Epithelial cell of esophagus (primary cell): Measurements from ENCODE around the gene LGALS9.

Experiments used
- DNase-seq: peaks from one replicate; pipeline ENCODE4 v3.0.0; 2010; ENCODE audit warnings: low read depth
- H3K4me3 ChIP-seq: 2 replicates; pipeline ENCODE4 v1.5.1; 2011; ENCODE audit warnings: mild to moderate bottlenecking, low read length, control low read depth
- TF ChIP-seq, protein P1 (sequence below): IDR thresholded peaks from 2 replicates; pipeline ENCODE4 v1.5.1; 2011; ENCODE audit warnings: low read depth, mild to moderate bottlenecking, low read length, control low read depth, inconsistent platforms; ENCODE audit not compliant: insufficient read depth; ENCODE audit errors: missing control alignments

Gene LGALS9

DNA sequence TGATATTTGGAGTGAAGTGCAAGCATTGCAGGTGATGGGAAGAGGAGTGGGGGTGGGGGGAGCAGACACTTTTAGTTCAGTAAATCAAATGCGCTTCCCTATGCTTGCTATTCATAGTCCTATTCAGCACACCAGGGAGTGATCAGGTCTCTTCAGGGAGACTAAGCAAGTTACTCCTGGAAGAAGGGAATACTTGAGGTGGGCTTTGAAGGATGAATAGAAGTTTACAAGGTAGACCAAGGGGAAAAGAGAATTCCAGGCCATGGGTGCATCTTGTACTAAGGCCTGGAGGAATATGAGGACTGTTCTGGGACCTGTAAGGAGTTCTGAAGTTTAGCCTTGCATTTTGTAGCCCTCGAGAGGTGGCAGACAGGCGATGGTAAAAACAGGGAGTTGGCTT lies 40.1 kb upstream of the LGALS9 start:
- H3K4me3 ChIP-seq = no peak overlapping the region
- no peak for DNase-seq
- TF ChIP-seq, protein P1, sequence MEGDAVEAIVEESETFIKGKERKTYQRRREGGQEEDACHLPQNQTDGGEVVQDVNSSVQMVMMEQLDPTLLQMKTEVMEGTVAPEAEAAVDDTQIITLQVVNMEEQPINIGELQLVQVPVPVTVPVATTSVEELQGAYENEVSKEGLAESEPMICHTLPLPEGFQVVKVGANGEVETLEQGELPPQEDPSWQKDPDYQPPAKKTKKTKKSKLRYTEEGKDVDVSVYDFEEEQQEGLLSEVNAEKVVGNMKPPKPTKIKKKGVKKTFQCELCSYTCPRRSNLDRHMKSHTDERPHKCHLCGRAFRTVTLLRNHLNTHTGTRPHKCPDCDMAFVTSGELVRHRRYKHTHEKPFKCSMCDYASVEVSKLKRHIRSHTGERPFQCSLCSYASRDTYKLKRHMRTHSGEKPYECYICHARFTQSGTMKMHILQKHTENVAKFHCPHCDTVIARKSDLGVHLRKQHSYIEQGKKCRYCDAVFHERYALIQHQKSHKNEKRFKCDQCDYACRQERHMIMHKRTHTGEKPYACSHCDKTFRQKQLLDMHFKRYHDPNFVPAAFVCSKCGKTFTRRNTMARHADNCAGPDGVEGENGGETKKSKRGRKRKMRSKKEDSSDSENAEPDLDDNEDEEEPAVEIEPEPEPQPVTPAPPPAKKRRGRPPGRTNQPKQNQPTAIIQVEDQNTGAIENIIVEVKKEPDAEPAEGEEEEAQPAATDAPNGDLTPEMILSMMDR = no peak

DNA sequence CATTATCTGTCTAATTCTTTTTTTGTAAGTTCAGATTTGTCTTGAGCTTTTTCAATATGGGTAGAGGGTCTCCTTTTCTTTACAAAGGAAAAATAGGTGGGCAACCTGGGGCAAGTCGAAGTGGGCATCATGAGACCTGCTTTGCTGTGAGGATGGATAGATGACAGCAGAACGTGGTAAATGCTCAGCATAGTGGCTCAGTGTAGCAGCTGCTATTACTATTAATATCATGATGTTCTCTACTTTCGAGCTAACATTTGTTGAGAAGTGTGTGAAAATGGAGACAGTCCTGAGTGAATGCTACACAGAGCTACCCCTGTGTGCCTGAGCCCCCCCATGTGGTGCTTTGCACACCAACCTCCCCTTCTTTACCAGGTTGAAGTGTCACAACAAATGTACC lies 39.0 kb upstream of the LGALS9 start:
- TF ChIP-seq, protein P1 = no peak
- no peak overlapping the region for H3K4me3 ChIP-seq
- DNase-seq = no peak

DNA sequence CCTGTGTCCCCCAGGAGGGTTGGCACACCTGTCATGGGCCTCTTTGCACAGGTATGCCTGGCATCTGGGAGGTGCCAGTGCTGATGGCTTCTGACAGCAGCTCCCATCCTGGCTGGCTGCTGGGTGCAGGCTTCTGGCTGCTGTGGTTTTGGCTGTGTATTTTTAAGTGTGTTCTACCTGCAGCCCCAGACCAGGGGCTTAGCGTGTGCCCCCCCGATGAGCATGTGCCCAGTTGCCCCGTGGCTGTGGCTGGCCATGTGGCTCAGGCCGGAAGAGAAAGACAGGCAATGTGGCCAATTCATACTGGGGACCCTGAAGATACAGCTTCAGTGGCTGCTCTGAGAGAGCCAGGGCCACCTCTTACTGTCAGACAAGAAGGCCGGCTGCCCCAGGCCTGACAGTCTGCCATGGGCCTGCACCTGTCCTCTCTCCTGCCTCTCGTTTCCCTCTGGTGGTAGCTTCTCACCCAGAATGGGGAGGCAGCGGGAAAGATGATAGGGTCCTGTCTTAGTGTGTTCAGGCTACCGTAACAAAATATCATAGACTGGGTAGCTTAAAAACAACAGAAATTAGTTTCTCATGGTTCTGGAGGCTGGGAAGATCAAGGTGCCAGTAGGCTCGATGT lies 37.6 kb upstream of the LGALS9 start:
- no peak overlapping the region for H3K4me3 ChIP-seq
- TF ChIP-seq, protein P1 = no peak
- DNase-seq = no peak

DNA sequence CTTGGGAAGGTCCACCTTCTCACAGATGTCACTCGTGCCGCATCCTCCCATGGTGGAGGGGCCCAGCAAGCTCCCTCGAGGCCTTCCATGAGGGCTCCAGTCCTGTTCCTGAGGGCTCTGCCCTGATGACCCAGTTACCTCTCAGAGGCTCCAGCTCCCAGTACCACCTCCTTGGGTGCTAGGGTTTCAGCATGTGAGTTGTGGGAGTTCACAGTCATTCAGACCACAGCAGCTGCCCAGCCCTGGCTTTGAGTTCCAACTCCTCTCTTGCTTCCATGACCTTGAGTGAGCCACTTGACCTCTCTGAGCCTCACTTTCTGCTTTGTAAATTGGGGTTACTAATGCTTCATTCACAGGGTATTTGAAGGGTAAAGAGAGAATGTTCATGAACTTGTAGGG lies 37.1 kb upstream of the LGALS9 start:
- TF ChIP-seq, protein P1 = no peak
- DNase-seq = no peak
- no peak overlapping the region for H3K4me3 ChIP-seq

DNA sequence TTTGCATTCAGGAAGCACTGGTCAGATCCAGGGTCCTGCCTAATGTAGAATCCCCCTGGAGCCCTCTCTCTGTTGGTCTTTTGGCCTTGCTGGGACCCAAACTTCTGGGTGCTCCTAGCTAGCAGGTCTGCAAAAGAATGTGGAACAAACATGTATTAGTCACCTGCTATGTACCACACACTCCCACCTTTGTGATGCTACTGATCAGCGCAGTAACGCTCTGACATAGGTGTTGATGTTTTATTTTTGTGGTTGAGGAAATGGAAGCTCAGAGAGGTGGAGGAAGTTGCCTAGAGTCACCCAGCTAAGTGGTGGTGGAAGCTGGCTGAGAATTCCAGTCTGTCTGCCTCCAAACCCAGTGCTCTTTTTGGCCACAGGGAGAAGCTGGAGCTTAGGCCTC lies 35.8 kb upstream of the LGALS9 start:
- no peak for DNase-seq
- TF ChIP-seq, protein P1 = no peak
- no peak overlapping the region for H3K4me3 ChIP-seq

DNA sequence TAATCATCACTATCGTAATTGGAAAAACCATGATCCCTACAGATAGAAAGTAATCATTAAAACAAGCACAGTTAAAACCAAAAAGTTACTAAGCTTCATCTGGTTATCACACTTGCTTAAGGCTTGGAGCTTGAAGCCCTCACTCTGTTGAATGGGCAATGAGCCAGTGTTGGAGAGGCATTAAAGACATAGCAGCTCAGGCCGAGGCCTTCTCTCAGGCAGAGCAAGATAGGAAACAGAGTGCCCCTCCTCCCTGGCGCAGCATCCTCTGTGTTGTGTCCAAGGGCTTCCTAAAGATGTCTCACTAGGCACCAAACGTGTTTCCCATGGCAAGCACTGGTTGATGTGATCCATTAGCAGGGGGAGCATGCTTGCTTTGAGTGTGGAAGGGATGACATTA lies 34.9 kb upstream of the LGALS9 start:
- DNase-seq = no peak
- TF ChIP-seq, protein P1 = no peak

DNA sequence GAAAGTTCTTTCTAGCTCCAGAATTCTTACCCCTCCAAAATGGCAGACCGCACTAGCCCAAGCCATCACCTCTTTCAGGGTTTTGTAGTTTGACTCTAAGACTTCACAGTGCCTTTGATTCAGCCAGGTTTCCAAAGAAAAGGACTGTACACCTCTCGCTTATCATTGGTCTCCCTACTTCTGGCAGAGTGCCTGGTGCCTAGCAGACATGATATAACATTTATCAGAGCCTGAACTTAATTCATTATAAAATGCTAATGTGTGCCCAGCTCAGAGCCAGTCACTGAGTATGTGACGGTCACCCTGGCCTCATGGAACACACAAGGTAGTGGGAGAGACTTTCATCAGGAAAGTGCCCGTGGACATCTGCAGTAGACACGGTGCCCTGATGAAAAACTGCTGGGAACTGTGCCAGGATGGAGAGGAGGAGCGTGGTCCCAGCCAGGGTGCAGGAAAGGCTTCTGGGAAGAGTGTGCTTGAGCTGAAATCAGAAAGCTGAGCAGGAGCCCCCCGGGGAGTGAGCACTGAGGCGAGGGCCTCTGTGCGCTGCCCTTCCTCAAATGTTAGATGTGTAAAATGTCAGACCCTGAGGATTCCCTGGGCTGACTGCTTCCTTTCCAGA lies 34.3 kb upstream of the LGALS9 start:
- TF ChIP-seq, protein P1 = no peak
- DNase-seq = no peak
- H3K4me3 ChIP-seq = no peak overlapping the region

More for the DNA sequence above, 34.9 kb upstream of the LGALS9 start:
- H3K4me3 ChIP-seq = no peak overlapping the region
